NOMO-1 treated with dmso at 0.1 percent for 144 hours (cell line): ENCODE measurements around the gene HCN2.
A peak's percentile ranks its signal among the peaks of the same experiment; 100 is the strongest.

Experiments used
- DNase-seq: peaks from one replicate; lab custom pipeline; 2025; ENCODE audit not compliant: unreplicated experiment; lab: John Stamatoyannopoulos, UW

The HCN2 gene

DNA sequence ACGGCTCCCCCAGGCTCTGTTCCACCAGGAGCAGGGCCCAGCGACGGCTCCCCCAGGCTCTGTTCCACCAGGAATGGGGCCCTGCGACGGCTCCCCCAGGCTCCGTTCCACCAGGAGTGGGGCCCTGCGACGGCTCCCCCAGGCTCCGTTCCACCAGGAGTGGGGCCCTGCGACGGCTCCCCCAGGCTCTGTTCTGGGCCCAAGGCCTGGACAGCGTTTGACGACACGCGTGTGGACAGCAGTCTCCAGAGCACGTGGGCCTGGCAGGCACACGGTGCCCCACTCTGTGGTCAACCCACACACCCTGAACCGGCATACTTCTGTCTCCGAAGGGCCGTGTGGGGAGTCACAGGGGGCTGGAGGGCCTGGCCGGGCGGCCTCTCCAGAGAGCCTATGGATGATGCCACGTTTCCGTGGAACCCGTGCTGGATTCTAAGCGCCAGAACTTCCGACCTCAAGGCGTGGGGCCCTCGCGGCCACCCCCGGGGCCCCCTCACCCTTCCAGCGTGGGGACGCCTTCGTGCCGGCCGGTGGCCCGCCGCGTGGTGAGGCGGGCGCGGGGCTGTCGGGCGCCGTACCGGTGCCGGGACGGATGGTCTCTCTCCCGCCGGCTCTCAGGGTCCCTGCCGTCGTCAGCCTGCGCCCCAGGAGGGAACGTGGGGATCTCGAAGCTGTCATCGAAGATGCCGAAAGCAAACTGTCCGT lies 61.6 kb downstream of the HCN2 start:
- no peak for DNase-seq

- DNase-seq: no peak
Measured at GRCh38 chr19:651991-652390, 62.3 kb downstream of the HCN2 start.

DNA sequence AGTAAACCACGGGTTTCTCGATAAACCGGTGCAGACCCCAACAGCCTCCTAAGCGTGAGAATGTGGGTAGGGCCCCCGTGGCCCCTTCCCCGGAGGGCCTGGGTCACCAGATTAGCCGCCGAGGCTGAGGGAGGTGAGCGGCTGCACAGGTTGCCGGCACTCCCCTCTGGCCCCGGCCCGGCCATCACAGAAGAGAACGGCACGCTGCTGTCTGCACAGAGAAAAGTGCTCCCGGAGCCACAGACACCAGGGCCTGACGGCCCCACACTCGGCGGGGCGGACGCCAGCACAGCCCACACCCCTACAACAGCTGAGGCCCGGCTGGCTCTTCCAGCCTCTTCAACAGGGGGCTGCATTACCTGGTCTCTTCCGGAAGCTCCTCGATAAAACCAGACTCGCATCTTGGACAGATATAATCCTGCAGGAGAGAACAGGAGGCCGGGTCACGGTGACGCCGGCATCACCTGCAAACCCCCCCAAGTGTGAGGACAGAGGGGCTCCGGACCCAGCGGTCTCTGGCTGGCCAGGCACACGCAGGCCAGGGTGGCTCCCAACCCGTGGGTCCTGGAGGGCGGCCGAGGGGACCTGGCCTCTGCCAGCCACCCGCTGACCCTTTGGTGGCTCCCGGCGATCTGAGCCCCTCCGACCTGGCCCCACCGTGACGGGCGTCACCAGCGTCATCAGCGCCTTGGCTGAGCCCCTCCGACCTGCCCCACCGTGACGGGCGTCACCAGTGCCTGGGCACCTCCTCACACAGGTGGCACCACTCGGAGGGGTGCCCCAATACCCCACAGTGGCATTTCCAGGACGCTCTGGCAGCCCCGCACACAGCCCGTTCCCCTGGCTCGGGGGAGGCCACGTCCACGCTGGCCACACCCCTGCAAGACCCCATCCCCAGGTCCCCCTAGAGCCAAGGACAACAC lies 63.0 kb downstream of the HCN2 start:
- no peak for DNase-seq

- no peak for DNase-seq
Measured at GRCh38 chr19:653425-653824, 63.7 kb downstream of the HCN2 start.

DNA sequence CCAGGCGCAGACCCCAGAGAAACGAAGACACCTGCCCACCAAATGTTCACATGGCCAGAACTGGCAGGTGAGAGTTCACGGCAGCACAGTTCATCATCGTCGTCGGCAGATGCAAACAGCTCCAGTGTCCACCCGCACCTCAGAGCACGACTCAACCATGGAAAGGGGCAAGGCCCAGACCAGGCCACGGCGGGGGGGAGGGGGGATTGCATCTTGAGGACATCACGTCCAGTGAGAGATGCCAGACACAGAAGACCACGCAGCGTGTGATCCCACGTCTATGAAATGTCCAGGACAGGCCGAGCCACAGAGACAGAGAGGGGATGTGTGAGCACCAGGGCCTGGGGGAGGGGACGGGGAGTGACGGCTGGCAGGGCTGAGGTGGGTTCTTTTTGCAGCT lies 66.0 kb downstream of the HCN2 start:
- DNase-seq: no peak

DNA sequence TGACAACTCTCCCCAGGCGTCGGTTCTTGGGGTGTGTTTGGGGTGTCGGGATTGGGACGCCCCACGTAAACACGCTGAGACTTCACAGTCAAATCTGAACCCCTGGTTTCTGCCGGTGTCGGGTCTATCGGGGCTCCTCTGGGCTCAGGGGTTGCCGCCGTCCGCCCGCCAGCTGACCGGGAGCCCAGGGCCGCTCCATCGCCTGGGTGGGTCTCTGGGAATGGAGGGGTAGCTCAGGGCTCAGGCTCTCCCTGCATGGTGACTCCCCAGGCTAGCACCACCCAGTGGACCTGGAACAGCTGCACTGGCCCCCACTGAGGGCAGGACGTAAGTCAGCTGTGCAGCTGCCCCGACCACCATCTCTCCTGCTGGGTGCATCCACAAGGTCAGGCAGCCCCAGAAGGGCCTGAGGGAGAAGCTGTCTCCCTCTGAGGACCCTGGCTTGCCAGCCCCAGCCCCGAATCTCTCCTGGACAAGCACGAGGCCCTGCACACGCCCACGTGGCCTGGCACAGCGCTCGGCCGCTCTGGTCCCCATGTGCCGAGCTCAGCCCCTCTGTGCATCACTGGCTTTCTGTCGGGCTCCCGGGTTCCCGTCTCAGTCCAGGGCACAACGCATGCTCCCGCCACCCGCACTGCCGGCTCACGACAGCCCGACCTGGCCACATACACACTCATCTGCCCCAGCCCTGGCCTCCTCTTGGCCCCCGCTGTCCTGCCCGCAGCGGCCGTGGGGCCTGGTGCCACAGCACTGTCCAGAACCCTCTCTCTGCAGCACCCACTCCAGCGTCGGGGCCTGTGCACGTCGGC lies 67.3 kb downstream of the HCN2 start:
- no peak for DNase-seq

DNA sequence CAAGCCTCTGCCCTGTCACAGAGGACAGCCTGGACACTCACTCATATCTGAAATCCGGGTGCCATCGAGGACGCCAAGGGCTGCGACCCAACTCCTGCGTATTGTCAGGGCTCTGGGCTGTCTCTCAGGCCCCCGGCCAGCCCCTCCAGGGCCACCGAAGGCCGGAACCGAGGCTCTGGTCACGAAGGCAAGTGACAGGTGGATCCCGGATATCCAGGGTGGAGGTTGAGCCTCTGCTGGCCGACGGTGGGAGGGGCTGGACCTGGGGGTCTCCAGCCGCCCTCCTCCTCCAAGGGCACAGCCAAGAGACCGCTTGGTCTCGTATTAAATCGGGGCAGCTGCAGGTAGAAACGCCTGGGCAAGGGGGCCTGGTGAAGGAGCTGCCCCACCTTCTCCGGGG lies 67.9 kb downstream of the HCN2 start:
- no peak for DNase-seq

GRCh38 chr19:658059-658839 lies 68.6 kb downstream of the HCN2 start:
- DNase-seq: no peak

GRCh38 chr19:658916-659839 lies 69.5 kb downstream of the HCN2 start:
- no peak for DNase-seq

DNA sequence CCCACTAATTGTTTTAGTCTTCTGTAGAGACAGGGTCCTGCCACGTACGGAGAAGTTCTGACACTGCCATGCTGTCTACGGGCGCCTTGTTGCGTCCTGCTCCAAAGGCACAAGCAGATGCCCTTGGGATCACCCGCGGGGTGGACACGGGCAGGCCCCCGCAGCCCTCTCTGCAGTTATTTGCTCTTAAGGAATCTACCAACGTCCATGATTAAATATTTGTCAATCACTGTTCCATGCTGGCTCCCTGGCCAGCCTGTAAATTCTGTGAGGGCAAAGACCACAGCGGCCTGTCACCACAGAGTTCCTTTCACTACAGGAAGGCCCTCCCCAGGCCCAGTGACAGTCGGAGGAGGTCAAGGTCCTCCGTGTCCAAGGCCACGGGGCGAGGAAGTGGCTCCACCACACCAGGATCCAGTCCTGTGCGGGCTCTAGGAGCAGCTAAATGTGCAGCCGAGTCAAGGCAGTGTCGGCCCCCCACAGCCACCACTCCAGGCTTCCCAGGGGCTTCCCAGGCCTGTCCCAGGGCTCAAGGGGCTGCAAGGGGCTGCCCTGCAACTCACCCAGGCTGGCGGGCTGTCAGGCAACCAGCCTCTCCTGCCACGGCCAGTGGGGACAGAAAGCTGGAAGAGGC lies 71.2 kb downstream of the HCN2 start:
- no peak for DNase-seq

GRCh38 chr19:661427-662196 lies 71.9 kb downstream of the HCN2 start:
- no peak for DNase-seq

DNA sequence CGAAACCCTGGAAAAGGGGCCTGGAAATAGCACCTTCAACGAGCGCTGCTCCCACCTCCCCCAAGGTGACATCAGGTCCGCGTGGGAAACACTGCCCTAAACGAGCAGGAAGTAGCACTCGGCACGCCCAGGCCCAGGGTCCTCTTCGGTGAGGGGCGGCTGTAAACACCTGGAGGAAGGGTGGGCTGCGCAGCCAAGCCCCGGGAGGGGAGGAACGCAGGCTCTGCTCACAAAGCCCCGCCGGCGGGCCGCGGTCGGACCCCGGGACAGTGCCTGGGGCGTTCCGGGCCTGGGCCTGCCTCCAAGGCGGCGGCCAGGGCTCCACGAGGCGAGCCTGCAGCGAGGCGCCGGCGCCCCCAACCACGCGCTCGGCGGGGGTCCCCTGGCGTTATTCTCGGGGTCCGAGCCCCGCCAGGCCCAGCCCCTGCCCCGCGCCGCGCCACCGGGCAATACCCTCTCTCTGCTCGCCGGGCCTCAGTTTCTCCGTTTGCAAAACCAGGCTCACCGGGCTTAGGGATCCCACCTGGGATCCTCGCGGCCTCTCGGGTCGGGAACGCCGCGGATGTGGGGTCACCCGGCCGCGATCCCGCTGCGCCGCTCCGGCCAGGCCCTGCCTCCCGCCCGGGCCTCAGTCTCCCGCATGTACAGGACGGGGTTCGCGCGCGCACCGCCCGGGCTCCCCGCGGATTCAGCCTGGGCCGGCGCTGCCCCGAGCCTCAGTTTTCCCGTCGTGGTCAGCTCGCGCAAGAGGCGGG lies 72.7 kb downstream of the HCN2 start:
- DNase-seq: peak; percentile 32

DNA sequence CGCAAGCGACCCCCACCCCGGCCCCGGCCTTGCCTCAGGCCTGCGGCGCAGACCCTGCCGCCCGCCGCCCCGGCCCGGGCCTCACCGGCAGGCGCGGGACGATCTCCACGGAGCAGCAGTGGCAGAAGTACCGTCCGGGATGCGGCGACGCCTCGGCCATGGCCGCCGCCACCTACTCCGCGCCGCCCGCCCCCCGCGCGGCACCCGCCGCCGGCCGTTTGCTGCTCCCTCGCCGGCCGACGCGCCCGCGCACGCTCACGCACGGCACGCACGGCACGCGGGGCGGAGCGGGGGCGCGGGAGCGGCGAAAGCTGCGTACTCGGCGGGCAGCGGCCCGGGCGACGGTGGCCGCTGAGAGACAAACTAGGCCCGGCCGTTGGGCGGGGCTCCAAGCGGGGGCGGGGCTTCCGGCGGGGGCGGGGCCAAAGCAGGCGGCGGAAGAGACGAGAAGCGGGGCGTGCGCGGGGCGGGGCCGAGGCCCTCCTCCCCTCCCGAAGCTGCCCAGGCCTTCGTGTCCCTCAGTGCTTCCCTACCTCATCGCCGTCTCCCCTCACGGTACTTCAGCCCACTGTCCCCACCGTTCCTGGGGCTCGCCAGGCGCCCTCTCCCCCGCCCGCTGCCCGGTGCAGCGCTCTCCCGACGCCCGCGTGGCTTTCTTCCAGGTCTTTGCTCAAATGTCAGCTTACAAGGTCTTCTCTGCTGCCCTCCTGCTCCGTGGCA lies 73.4 kb downstream of the HCN2 start, which contains the start of gene RNF126:
Gene RNF126, minus strand, starts transcription at position 253 of the 720 bp plus-strand sequence. Its CDS starts 93 bp downstream, at position 160.
- peak; percentile 90 for DNase-seq

DNA sequence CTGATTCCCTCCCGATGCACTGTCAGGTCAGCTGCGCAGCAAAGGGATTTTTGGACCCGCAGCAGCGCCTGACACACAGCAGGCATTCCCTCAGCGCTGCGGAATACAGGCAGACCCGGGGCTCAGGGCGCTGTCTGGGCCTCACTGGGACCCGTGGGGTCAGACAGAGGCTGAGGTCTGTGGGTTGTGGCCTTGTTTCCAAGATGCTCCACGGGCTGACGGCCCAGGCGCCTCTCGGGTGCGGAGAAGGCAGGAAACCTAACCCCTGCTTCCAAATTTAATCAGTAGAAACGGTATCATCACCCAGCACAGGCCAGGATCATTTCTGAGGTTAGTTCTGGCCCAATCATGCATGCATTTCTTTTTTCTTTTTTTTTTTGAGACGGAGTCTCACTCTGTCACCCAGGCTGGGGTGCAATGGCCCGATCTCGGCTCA lies 74.0 kb downstream of the HCN2 start:
- no peak for DNase-seq

- DNase-seq: peak; percentile 57
Measured at GRCh38 chr19:664913-665443, 75.3 kb downstream of the HCN2 start.
